HL-60/S4 (cell line): Measurements from ENCODE around the gene AMPD2.

Source experiments
- in situ Hi-C: fragments of 300-500 bp; cut with MboI; formaldehyde crosslinking; loops from 2 replicates; pipeline ENCODE4 v1.14.3; 2022; ENCODE audit warnings: low sequenced_read_pairs

AMPD2 gene

DNA sequence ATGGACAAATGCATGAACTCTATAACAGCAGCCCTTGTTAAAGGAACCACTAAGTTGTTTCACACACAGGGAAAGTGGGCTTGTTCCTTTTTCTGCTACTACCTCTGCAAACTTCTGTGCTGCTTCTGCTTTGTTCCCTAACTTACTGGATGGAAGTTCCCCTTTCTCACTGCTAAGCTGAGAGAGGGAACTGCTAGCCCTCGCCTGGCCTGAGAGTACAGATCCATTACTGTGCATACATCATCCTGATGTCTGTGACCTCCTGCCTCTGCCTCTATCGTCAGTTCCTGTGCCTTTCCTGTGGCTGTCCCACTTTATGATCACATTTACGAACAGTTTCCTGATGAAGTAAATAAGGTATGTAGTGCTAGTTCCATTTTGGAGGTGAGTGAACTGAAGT is 3.8 kb upstream of the AMPD2 start:
- in situ Hi-C loops, result no loop called here

DNA sequence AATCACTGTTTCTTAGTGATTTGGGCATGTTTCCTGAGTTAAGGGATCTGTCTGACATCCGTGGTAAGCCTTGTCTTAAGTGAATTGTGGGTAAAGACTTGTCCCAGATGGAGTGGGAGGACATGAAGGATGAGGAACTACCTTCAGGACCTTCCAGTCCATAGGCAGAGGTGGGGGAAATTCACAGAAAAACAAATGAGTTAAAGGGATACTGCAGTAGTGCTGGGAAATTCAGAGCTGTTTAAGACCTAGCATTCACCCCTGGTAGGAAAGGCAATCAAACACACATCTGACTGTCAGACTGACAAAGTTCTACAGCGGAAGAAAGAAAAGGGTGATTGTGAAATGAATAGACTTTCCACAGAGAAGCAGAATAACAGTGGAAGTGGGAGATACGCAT is 3.2 kb upstream of the AMPD2 start:
- in situ Hi-C loops, result no loop called here

DNA sequence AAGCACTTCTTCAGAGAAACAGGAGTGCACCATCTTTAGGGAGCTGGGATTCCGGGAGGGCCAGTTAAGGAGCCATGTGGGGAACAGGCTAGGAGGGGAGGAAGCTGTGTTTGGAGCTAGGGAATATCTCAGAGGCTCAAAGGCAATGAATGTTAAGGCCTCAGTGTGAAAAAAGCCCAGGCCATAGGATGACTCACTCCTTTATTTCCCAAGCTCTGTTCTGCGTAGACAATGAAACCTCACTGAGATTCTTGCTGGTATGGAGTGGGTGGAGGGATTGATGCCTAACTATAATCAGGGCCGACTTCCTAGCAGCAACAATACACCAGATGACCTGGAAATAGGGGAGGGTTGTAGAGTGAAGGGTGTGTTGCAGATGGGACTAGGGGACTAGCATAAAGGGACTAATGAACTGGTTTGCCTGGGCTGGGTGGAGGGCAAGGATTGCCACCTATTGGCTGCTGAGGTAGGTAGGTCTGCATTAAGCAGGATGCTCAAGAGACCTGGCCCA is 2.3 kb upstream of the AMPD2 start:
- in situ Hi-C loops, result no loop called here

DNA sequence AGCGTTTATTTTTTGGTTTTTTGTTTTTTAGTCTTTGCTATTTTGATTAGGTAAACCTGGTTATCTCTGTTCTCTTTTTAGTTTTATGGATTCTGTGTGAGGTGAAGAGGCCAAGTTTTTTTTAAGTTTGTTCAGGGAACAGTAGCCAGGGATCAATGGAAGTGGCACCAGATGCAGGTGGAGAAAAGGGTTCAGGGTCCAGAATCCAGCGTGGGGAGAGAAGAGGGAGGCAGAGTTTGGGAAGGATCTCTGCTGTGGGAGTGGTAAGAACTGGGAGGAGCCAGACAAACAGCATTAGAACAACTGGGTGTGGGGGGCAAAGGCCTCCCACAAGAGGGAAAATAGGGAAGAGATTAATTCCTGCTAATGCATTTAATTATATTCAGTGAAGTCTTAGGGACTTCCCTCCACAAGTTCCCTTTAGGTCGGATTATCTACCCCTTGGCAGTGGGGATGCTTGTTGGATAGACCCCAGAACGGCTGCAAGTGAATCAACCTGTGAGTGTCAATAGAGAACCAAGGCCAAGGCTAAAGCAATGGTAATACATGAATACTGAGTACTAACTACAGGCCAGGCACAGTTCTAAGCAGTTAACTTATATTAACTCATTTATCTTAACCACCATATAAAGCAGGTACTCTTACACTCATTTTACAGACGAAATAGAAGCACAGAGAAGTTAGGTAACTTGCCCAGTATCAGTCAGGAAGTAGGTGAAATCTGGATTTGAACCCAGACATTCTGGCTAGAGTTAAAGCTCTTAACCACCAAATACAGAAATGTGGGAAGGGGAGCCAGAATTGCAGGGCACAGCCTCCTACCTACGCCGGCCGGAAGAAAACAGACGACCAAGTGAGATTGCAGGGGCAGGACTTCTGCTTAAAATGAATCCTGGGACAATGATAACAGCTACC is 719 bp upstream of the AMPD2 start:
- in situ Hi-C loops, result no loop called here

DNA sequence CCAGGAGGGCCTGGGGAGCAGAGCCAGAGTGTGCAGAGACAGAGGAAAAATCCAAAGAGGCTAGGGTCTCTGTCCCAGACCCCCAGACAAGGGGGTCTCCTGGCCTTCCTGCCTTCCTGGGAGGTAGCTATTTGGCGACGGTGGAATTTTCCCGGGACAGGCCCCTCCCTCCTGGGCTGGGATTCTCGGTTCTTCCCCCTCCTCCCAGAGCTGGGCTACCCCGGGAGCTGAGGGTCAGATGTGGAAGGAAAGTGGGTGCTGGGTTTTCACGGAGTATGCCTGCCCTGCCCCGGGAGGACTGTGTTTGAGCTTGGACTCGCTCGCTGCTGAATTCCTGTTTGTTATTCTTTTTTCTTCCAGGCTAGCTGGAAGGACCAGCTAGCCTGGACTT is 759 bp downstream of the AMPD2 start:
- in situ Hi-C loops, result loop anchor here (5.0 kb wide), 1 partner anchor 73 kb away; the partner anchor contains the start of gene GNAI3

DNA sequence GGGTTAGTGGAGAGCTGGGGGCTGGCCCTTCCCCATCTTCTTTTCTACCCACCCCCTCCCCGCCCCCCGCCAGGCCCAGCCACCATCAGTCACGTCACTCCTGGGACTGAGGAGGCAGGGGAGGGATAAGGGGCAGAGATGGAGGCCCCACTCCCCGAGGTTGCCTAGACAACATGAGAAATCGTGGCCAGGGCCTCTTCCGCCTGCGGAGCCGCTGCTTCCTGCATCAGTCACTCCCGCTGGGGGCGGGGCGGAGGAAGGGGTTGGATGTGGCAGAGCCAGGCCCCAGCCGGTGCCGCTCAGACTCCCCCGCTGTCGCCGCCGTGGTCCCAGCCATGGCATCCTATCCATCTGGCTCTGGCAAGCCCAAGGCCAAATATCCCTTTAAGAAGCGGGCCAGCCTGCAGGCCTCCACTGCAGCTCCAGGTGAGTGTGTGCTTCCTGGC is 1.2 kb downstream of the AMPD2 start:
- in situ Hi-C loops, result loop anchor here (5.0 kb wide), 1 partner anchor 74 kb away; the partner anchor contains the start of gene GNAI3

DNA sequence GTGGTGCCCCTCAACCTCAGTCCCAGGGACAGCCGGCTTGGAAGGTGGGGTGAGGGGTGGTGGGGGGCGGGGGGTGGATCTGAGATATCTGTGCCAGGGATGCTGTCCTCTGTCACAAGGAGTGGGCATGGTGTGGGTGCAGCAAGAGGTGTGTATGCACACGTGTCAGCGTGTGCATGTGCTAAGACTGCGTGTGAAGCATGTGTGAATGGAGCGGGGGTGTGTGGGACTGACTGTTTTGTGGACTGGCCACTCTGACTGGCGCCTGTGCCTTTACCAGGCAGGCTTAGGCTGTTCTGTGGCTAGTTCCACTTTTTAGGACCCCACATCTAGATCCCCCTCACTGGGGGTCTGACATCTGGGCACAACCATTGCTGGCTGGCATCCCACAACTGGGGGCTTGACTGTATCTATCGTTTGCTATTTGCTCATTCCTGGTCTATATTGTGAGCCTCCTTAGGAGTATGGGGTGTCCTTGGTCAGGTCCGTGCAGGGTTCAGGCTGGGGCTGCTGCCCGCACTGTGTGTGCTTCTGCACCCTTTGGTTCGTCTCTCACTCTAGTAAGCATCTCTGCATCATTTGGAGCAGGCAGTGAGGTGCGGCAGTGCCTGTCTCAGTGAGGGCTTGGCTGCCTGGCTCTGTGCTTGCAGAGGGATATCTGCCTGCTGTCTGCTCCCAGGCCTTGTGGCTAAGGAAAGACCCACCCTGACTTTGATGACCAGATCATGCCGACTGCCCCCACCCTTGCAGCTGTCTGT is 1.9 kb downstream of the AMPD2 start:
- in situ Hi-C loops, result loop anchor here (5.0 kb wide), 1 partner anchor 74 kb away; the partner anchor contains the start of gene GNAI3

DNA sequence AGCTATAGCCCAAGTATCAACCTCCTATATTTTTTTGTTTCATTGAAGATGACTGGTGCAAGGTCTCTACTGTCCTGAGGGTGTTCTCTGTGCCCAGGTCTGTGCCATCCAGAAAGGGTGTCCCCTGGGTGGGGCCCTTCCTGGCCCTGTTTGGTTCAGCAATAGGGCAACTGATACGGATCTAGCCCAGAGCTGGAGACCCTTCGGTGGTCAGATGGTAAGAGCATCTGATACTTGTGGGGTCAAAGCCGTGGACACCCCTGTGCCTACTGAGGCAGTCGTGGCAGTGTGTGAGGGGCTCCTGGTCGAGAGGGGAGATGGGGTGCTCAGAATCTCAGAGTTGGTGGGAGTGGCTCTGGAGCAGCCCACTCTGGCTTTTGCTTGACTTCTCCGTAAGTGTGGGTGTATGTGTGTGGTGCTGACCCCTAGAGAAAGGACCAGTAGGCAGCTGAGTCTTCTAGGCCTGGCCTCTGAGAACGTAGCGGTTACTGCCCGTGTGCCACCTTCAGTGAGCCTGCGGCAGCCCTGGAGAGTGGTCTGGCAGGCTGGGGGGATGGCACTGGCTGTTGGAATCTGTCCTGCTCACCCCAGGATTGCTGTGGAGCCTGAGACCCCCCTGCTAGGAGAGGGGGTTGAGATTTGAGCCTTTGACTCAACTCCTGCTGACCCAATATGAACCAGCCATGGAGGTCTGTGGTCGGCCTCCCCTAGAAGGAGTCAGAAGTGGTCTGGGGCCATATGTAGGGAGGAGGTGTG is 2.7 kb downstream of the AMPD2 start:
- in situ Hi-C loops, result loop anchor here (5.0 kb wide), 1 partner anchor 75 kb away; the partner anchor contains the start of gene GNAI3

DNA sequence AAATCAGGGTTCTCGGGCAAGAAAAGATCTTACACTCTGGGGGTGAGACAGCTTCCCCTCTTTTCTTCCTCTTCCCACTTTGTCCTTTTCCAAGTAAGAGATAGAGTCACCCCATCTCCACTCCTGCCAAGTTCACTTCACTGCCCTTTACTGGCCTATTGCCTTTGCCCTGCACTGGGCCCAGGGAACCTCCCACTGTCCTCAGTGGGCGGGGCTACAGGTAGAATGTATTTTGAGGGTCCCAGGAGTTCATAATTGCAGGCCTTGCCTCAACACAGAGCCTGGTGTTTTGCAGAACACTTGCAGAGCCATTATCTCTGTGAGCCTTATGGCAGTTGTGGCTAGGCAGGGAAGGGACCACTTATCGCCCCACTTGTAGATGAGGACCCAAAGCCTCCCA is 3.3 kb downstream of the AMPD2 start:
- in situ Hi-C loops, result loop anchor here (5.0 kb wide), 1 partner anchor 76 kb away; the partner anchor contains the start of gene GNAI3

DNA sequence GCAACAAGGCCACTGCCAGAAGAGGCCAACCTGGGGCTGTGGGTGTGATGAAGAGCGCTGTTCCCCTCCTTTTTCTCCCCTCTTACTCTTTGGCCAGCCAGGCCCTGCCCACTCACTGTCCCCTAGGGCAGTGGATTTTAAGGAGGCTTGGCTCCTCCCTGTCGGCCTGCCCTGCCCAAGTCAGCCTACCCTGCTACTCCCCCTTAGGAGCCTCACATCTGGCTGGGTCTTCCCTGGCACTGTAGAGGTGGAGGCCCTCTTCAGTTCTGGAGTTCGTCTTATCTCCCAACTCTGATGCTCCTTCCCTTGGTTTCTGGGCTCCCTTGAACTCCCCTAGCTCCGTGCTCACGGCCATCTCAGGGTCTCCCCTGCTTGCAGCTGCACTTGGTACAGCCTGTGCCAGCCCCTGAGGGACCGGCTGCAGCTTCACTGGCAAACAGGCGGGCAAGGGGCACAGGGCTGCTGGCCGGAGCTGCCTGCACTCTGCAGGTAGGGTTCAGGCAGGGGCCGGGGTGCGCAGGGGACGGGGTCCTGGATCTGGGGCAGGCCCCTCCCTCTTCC is 4.0 kb downstream of the AMPD2 start:
- in situ Hi-C loops, result loop anchor here (5.0 kb wide), 1 partner anchor 76 kb away; the partner anchor contains the start of gene GNAI3

DNA sequence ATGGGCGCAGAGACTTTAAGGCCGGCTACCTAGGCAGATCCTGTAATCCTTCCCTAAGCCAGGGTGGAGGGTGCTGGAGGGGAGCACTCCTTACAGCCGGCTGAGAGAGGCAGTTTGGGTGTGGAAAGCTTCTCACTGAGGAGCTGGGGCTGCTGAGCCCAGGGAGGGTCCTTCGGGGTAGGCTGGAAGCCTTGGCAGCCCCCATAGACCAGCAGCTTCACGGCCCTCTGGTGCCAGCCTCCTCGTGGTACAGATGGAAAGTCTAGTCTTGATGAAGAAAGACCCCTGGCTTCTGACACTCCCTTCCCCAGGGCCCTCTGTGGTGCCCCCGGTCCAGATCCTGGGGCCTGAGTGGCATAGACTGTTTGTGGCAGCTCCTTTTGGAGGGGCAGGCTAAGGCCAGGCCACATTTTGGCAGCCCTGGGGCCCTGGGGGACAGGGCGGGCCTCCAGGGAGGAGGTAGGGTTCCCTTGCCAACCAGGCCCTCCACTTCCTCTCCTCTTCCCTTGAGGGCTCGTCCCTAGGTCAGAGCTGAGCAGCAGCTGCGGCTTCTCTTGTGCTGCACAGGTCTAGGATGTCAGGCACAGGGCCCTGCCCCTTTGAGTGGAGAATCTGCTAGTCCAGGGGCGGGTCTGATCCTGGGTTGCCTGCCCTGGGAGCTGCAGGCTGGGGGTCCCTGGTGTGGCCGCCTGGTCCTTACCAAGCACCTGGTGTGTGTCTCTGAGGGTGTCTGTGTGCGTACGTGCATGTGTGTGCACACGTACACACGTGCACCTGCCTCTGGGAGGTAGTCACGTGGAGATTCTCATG is 4.8 kb downstream of the AMPD2 start:
- in situ Hi-C loops, result loop anchor here (5.0 kb wide), 1 partner anchor 77 kb away; the partner anchor contains the start of gene GNAI3

DNA sequence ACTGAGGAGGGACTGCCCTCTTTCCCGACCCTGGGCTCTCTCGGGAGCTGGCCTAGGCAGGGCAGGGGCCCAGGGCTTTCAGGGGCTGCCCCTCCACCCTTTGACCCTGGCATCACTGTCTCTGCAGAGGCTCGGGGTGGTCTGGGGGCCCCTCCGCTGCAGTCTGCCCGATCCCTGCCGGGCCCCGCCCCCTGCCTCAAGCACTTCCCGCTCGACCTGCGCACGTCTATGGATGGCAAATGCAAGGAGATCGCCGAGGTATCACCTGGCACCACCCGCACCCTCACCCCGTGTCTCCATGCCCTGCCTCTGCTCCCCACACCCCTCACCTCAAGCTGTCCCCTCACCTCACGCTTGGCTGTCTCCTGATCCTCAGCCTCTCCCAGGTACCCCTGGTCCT is 5.5 kb downstream of the AMPD2 start:
- in situ Hi-C loops, result no loop called here

DNA sequence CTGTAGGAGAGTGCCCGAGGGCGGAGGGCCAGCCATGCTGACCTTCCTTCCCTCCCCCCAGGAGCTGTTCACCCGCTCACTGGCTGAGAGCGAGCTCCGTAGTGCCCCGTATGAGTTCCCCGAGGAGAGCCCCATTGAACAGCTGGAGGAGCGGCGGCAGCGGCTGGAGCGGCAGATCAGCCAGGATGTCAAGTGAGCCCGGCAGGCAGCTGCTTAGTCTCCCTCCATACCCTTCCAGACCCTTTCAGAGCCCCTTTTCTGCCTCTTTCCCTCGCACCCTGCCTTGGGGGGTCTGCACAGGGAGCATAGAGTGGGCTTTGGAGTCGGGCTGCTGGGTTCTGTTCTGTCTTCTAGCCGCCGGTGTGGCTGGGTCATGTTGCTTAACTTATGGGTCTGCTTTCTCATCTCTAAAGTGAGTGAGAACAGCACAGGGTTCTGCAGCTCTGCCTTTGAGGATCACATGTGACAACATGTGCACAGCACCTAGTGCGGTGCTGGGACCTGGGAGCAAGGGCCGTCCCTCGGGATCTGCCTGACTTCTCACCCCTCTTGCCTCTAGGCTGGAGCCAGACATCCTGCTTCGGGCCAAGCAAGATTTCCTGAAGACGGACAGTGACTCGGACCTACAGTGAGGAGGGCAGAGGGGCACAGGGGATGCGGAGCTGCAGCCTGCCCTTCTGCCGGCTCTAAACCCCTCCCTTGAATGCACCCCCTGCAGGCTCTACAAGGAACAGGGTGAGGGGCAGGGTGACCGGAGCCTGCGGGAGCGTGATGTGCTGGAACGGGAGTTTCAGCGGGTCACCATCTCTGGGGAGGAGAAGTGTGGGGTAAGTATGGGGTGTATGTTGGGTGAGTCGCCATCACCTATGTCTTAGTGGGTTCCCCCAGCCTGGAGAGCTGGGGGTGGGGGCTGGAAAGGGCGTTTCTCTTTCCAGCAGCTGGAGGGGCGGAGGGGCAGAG is 6.2 kb downstream of the AMPD2 start:
- in situ Hi-C loops, result no loop called here

DNA sequence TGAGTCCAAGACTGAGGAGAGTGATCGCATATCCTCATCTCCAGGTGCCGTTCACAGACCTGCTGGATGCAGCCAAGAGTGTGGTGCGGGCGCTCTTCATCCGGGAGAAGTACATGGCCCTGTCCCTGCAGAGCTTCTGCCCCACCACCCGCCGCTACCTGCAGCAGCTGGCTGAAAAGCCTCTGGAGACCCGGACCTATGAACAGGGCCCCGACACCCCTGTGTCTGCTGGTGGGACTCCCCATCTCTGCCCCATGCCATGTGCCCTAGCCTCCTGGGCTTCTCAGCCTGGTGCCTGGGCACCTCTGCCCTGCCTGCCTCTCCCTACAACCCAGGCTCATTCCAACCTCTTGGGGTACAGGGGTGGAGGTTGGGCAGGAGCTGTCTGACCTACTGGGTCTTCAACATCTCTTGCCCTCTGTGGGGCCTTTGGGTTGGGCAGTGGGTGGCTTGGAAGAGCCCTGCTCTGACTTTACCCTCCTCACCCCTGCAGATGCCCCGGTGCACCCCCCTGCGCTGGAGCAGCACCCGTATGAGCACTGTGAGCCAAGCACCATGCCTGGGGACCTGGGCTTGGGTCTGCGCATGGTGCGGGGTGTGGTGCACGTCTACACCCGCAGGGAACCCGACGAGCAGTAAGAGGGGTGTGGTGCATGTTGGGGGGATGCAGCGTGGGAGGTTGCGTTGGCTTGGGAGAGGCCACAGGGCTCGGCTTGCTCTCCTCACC is 7.2 kb downstream of the AMPD2 start:
- in situ Hi-C loops, result no loop called here

DNA sequence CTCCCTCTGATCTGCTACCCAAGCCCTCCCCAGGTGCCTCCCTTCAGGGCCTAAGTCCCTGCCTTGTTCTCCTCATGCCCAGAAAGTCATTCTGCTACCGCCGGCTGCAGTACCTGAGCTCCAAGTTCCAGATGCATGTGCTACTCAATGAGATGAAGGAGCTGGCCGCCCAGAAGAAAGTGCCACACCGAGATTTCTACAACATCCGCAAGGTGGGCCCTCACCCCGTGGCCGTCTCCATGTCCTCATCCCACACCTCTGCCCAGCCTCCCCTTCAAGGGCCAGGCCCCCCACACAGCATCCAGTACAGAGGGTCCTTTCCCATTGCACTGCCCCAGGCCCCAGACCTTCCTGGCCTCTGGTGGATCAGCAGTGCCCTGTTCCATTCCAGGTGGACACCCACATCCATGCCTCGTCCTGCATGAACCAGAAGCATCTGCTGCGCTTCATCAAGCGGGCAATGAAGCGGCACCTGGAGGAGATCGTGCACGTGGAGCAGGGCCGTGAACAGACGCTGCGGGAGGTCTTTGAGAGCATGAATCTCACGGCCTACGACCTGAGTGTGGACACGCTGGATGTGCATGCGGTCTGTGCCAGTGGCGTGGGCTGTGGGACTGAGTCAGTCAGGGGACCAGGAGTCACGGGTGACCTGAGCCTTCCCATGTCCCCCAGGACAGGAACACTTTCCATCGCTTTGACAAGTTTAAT is 8.2 kb downstream of the AMPD2 start:
- in situ Hi-C loops, result no loop called here

DNA sequence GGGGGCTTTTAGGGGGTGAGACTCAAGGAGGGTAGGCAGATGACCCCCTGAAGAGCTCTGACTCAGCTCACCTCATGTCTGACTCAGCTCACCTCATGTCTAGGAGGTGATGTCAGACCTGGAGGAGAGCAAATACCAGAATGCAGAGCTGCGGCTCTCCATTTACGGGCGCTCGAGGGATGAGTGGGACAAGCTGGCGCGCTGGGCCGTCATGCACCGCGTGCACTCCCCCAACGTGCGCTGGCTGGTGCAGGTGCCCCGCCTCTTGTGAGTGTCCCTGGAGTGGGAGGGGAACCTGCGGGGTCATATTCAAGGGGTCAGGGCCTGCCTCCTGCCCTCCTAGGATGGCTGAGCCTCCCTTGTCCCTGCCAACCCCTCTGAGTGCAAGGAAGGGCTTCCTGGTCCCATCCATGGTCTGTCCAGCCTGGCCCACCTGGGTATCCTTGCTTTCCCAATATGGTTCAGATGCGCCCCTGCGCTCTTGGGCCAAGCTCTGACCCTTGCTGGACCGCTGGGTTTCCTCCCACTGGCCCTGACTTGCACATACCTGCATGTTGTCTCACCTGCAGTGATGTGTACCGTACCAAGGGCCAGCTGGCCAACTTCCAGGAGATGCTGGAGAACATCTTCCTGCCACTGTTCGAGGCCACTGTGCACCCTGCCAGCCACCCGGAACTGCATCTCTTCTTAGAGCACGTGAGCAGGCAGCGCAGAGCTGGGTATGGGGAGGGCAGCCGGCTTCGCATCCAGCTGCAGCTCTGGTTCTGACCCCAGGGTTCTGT is 9.1 kb downstream of the AMPD2 start:
- in situ Hi-C loops, result no loop called here
